GM19035 (cell line): Measurements from ENCODE around the gene CNRIP1.
"Not testable (repeated sequence)": the region's sequence is repeated elsewhere in the genome, so short reads cannot be mapped to it uniquely, and the experiment has no call there.

Source experiments
- ATAC-seq: cut with Tn5 transposase; IDR thresholded peaks from one replicate; pipeline ENCODE4 v1.9.1; 2021; ENCODE audit not compliant: unreplicated experiment

Gene CNRIP1

GRCh38 chr2:68319398-68320117 is at the start of gene CNRIP1:
Gene CNRIP1 (minus strand): TSS chr2:68319949. CDS start chr2:68319400, 549 bp downstream.
- no peak for ATAC-seq

GRCh38 chr2:68369337-68369734 is 49.6 kb upstream of the CNRIP1 start:
- no peak for ATAC-seq

GRCh38 chr2:68368654-68369336 is 49.0 kb upstream of the CNRIP1 start:
- no peak for ATAC-seq

- ATAC-seq: no peak
Measured at GRCh38 chr2:68367953-68368653, 48.4 kb upstream of the CNRIP1 start.

GRCh38 chr2:68366083-68366560 is 46.4 kb upstream of the CNRIP1 start:
- peak; percentile 37 for ATAC-seq

GRCh38 chr2:68365087-68365486 is 45.3 kb upstream of the CNRIP1 start, which contains the start of gene PLEK:
Gene PLEK (plus strand): TSS chr2:68365282. CDS start chr2:68365352, 70 bp downstream.
- ATAC-seq: peak; percentile 51

- no peak for ATAC-seq
Measured at GRCh38 chr2:68363721-68364120, 44.0 kb upstream of the CNRIP1 start.

GRCh38 chr2:68362749-68363148 is 43.0 kb upstream of the CNRIP1 start:
- ATAC-seq: no peak

- ATAC-seq: peak; percentile 42
Measured at GRCh38 chr2:68362069-68362468, 42.3 kb upstream of the CNRIP1 start.

- no peak for ATAC-seq
Measured at GRCh38 chr2:68359889-68360288, 40.1 kb upstream of the CNRIP1 start.

GRCh38 chr2:68357605-68358337 is 38.0 kb upstream of the CNRIP1 start:
- ATAC-seq: peak; percentile 72

- ATAC-seq: no peak
Measured at GRCh38 chr2:68356599-68357239, 37.0 kb upstream of the CNRIP1 start.

GRCh38 chr2:68352651-68353391 is 33.1 kb upstream of the CNRIP1 start:
- no peak for ATAC-seq

- ATAC-seq: no peak
Measured at GRCh38 chr2:68351997-68352396, 32.2 kb upstream of the CNRIP1 start.

GRCh38 chr2:68349091-68349490 is 29.3 kb upstream of the CNRIP1 start:
- not testable (repeated sequence) for ATAC-seq

GRCh38 chr2:68345129-68345875 is 25.6 kb upstream of the CNRIP1 start:
- ATAC-seq: no peak

- no peak for ATAC-seq
Measured at GRCh38 chr2:68344031-68344430, 24.3 kb upstream of the CNRIP1 start.

- ATAC-seq: no peak
Measured at GRCh38 chr2:68342470-68342869, 22.7 kb upstream of the CNRIP1 start.

GRCh38 chr2:68341583-68341982 is 21.8 kb upstream of the CNRIP1 start:
- ATAC-seq: no peak
